Caco-2 (cell line): ENCODE data around the gene ADGRG3. TPM values are rescaled to one million over a fixed set of nuclear protein-coding genes. Genes with fewer than 3 reads are reported as not detected.

Experiments used
- BruUV-seq: library from RNA; stranded (reverse); fragments of 400-500 nt; replicated peaks from 2 replicates; lab custom pipeline; 2021; lab: Mats Ljungman, UMichigan
- CTCF ChIA-PET: fragments of 300-600 bp; sonication (Branson Sonifier 250); formaldehyde crosslinking; loops from one replicate; lab custom pipeline; 2022; ENCODE audit warnings: antibody characterized with exemption; lab: Charles Lee
- POLR2A ChIA-PET: fragments of 300-600 bp; sonication (Branson Sonifier 250); formaldehyde crosslinking; loops from one replicate; lab custom pipeline; 2022; ENCODE audit warnings: antibody characterized with exemption; lab: Charles Lee
- DNase-seq, 2 experiments: peaks; one replicate each; pipeline versions ENCODE4 v3.0.0 to v3.0.0-alpha.2; 2020 to 2022
- H3K27me3 ChIP-seq: replicated peaks from 2 replicates; pipeline ENCODE4 v1.6.0; 2011; ENCODE audit warnings: low read length; ENCODE audit not compliant: control insufficient read depth, insufficient read depth
- H3K36me3 ChIP-seq: 2 replicates; pipeline ENCODE4 v1.5.1; 2011; ENCODE audit warnings: low read length; ENCODE audit not compliant: control insufficient read depth, insufficient read depth
- H3K4me1 ChIP-seq: fragments of 250-450 bp; sonication (Bioruptor Pico); 2 replicates; pipeline ENCODE4 v1.5.1; 2020; ENCODE audit warnings: mild to moderate bottlenecking
- H3K4me3 ChIP-seq: 2 replicates; pipeline ENCODE4 v1.5.1; 2011; ENCODE audit warnings: low read depth, mild to moderate bottlenecking, control low read depth, low read length
- H3K9me3 ChIP-seq: fragments of 250-450 bp; sonication (Bioruptor Pico); 2 replicates; pipeline ENCODE4 v1.5.1; 2020; ENCODE audit warnings: mild to moderate bottlenecking, moderate library complexity
- H3K27ac Mint-ChIP-seq: one replicate; pipeline ENCODE4 v1.8.0; 2022; ENCODE audit warnings: mixed read lengths; ENCODE audit not compliant: unreplicated experiment
- H3K27me3 Mint-ChIP-seq: one replicate; pipeline ENCODE4 v1.8.0; 2022; ENCODE audit warnings: mixed read lengths; ENCODE audit not compliant: insufficient read depth, unreplicated experiment
- H3K36me3 Mint-ChIP-seq: one replicate; pipeline ENCODE4 v1.8.0; 2022; ENCODE audit warnings: mild to moderate bottlenecking, mixed read lengths; ENCODE audit not compliant: insufficient read depth, unreplicated experiment
- H3K4me1 Mint-ChIP-seq: one replicate; pipeline ENCODE4 v1.8.0; 2022; ENCODE audit warnings: low read depth, mixed read lengths; ENCODE audit not compliant: unreplicated experiment
- H3K4me3 Mint-ChIP-seq: one replicate; pipeline ENCODE4 v1.8.0; 2022; ENCODE audit warnings: mild to moderate bottlenecking, moderate library complexity, mixed read lengths; ENCODE audit not compliant: unreplicated experiment
- H3K9me3 Mint-ChIP-seq: one replicate; pipeline ENCODE4 v1.8.0; 2022; ENCODE audit warnings: mixed read lengths; ENCODE audit not compliant: unreplicated experiment
- CTCF ChIP-seq, 2 experiments: fragments of 200-600 bp in 1 of 2; IDR thresholded peaks; 1 replicate in 1 of 2; 2 replicates in 1 of 2; pipeline versions ENCODE4 v1.5.1 to v1.8.0; 2011 to 2022; ENCODE audit warnings: antibody characterized with exemption in 1 of 2, control low read depth in 1 of 2, inconsistent platforms in 1 of 2, low read depth in 1 of 2, low read length in 1 of 2, mild to moderate bottlenecking in 1 of 2, moderate library complexity in 1 of 2; ENCODE audit not compliant: insufficient read depth in 1 of 2, severe bottlenecking in 1 of 2, unreplicated experiment in 1 of 2
- intact Hi-C: fragments of 100-400 bp; cut with micrococcal nuclease; formaldehyde crosslinking; loops from one replicate; pipeline ENCODE4 v1.10.0; 2022; ENCODE audit not compliant: unreplicated experiment
- total RNA-seq: library from RNA; stranded (reverse); gene quantifications from 2 replicates; pipeline ENCODE4 v1.2.3, GENCODE V29; 2022

The ADGRG3 gene
- total RNA-seq, 1 experiment from 2014 or later = 0.25 TPM

DNA sequence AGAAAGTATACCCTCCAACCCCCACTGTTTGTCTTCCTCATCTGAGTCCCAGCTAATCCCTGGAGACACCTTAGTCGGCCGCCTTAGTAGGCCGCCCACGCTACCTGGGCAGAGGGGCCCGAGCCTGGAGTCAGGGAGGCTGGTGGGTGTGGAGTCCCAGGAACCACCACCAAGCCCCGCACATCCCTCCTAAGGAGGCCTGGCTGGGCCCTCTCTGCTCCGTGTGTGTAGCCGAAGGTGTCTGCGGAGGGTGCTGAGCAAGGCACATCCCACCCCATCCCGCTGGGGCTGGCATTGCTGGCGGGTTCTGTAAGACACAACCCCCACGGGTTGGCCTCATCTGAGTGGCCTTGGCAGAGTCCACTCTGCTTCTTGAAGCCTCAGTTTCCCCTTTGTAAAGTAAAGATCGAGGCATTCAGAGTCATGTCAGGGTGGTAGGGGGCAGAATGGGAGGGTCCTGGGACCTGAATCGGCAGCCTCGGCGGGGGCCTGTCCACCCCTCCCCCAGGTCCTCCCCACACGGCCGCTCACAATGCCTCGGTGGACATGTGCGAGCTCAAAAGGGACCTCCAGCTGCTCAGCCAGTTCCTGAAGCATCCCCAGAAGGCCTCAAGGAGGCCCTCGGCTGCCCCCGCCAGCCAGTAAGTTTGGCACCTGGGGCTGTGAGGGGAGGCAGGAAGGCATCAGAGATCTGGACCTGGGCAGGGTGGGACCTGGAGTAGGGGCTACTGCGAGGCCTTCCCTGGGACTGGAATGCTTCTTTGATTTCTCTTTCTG lies 15.2 kb upstream of the ADGRG3 start:
- DNase-seq = no peak
- no TSS peak for BruUV-seq
- CTCF ChIA-PET = interaction anchor here (0.6 to 0.9 kb wide), 2 partner anchors 51 to 62 kb away, joined by 3 to 7 read pairs; no protein-coding TSS in a partner anchor

GRCh38 chr16:57653936-57654335 lies 14.2 kb upstream of the ADGRG3 start:
- Mint-ChIP-seq H3K4me1 (peaks cover 8% of the 10 kb centered on the region), H3K27ac (no peak overlapping the region), H3K9me3 (no peaks in the 10 kb centered on the region), H3K36me3 (peaks cover 42% of the 10 kb centered on the region), H3K27me3 (no peaks in the 10 kb centered on the region), H3K4me3 (no peak overlapping the region)
- BruUV-seq = no TSS peak
- no peaks in the 10 kb centered on the region for H3K27me3 ChIP-seq
- intact Hi-C loops = no loop called here
- POLR2A ChIA-PET = no interaction called here
- DNase-seq = no peak
- H3K4me1 ChIP-seq = peaks cover 4% of the 10 kb centered on the region; the same call in 1 of the 2 replicates
- H3K9me3 ChIP-seq = no peaks in the 10 kb centered on the region
- H3K36me3 ChIP-seq = peaks cover 18% of the 10 kb centered on the region
- no peak overlapping the region for H3K4me3 ChIP-seq
- CTCF ChIA-PET = interaction anchor here (1.0 kb wide), 1 partner anchor 13 kb away, joined by 3 read pairs; no protein-coding TSS in a partner anchor
- TF ChIP-seq CTCF (IDR thresholded peaks at IDR 0.05; ENCODE audit: insufficient read depth in 1 of 2, low read depth in 1 of 2, low read length in 1 of 2, severe bottlenecking in 1 of 2, unreplicated experiment in 1 of 2) = no peak

More for the DNA sequence above, 15.2 kb upstream of the ADGRG3 start:
- Histone ChIP-seq H3K4me1 (peaks cover 4% of the 10 kb centered on the region; the same call in 1 of the 2 replicates), H3K36me3 (peaks cover 17% of the 10 kb centered on the region), H3K27me3 (no peaks in the 10 kb centered on the region), H3K4me3 (no peak overlapping the region), H3K9me3 (no peaks in the 10 kb centered on the region)
- POLR2A ChIA-PET = no interaction called here
- TF ChIP-seq CTCF (IDR thresholded peaks at IDR 0.05; ENCODE audit: insufficient read depth in 1 of 2, low read depth in 1 of 2, low read length in 1 of 2, severe bottlenecking in 1 of 2, unreplicated experiment in 1 of 2) = no peak
- intact Hi-C loops = no loop called here
- Mint-ChIP-seq H3K27ac (no peak overlapping the region), H3K4me3 (no peak overlapping the region), H3K27me3 (no peaks in the 10 kb centered on the region), H3K4me1 (peaks cover 8% of the 10 kb centered on the region), H3K9me3 (no peaks in the 10 kb centered on the region), H3K36me3 (peaks cover 35% of the 10 kb centered on the region)

DNA sequence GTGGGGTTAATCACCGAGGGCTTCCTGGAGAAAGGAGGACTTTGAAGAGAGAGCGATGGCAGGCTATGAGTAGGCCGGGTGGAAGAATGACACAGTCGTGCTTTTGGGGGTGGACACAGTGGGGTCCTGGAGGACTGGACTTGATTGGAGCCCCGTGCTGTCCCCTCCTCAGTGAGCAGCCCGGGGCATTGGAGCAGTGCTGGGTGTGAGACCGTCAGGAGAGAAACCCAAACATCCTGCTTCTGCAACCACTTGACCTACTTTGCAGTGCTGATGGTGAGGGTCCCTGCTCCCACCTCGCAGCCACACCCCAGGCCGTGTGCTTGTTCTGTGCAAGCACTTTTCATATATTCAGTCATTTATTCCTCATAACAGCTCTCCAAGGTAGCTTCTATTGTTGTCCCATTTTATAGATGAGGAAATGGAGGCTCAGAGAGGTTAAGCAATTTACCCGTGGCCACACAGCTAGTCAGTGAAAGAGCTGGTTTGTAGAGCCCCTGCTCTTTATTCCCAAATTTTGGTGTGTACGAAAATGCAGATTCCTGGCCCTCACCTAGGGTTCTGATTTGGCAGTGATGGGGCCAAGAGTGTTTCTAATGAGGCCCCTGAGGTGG lies 11.7 kb upstream of the ADGRG3 start:
- H3K27me3 ChIP-seq = no peaks in the 10 kb centered on the region
- H3K4me1 Mint-ChIP-seq = peaks cover 8% of the 10 kb centered on the region
- H3K4me1 ChIP-seq = no peaks in the 10 kb centered on the region
- no peak for TF ChIP-seq CTCF (IDR thresholded peaks at IDR 0.05; ENCODE audit: insufficient read depth in 1 of 2, low read depth in 1 of 2, low read length in 1 of 2, severe bottlenecking in 1 of 2, unreplicated experiment in 1 of 2)
- H3K27ac Mint-ChIP-seq = no peak overlapping the region
- H3K4me3 ChIP-seq = no peak overlapping the region
- no peaks in the 10 kb centered on the region for H3K9me3 Mint-ChIP-seq
- intact Hi-C loops = no loop called here
- ChIA-PET POLR2A (no interaction called here), CTCF (no interaction called here)
- no peaks in the 10 kb centered on the region for H3K9me3 ChIP-seq
- peaks cover 25% of the 10 kb centered on the region for H3K36me3 Mint-ChIP-seq
- no peak overlapping the region for H3K4me3 Mint-ChIP-seq
- no TSS peak for BruUV-seq
- DNase-seq = no peak
- H3K36me3 ChIP-seq = peaks cover 19% of the 10 kb centered on the region
- no peaks in the 10 kb centered on the region for H3K27me3 Mint-ChIP-seq
